GM18508 (cell line): ENCODE results near the gene RBPMS2.
"Not testable (repeated sequence)": the region's sequence is repeated elsewhere in the genome, so short reads cannot be mapped to it uniquely, and the experiment has no call there.

ENCODE experiments used
- ATAC-seq: cut with Tn5 transposase; IDR thresholded peaks from one replicate; pipeline ENCODE4 v1.9.1; 2021; ENCODE audit warnings: moderate number of reproducible peaks; ENCODE audit not compliant: insufficient read depth, unreplicated experiment

The RBPMS2 gene

DNA sequence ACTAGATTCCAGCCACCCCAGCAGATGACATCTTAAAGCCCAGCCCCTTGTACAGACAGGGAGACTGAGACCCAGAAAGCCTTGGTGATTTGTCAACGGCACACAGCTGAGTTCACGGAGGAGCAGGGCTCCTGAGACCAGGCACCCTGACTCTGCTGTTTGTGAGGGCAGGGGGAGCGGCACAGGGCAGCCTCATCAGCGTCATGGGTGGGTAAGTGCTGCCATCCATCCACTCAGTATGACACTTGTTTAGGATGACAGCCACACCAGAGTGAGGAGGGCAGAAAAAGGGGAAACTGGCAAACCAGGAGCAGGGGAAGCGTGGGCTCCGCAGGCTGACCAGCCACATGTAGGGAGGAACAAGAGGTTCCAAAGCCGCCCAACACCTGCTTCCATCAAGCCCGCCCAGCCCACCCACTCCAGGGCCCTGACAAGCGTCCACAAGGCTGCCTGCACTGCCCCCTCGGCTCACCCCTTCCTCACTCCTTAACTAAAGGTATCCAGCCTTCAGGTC is 19.9 kb downstream of the RBPMS2 start:
- ATAC-seq: no peak

DNA sequence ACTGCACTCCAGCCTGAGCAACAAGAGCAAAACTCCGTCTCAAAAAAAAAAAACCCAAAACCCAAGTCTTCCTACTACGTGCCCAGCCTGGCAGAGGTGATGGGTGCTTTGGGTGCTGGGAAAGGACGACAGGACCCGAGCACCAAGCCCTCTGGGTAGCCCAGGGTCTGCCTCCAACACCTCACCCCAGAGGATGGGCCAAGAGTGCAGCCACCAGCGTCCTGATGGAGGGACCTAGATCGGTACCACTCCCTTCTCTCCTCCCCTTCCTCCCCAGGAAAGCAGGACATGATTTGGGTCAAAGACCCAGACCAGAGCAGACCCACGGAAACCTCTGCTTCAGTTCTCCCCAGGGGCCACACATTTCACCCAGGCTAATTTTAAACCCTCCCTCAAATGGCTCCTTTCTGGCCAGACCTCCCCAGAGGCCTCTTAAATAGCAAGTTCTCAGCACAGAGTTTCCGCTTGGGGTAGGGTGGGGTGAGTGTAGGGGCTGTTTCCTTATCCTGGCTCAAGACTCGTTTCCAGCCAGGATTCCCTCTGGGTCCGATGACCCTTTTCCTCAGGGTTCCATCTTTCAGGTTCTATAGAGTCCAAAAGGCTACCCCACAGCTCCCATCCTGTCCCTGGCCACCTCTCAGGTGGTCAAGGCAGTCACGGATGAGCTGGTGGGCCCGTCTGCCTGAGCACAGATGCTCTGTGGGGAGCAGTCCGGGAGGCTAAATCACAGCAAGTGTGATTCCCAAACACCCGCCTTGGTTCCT is 20.5 kb downstream of the RBPMS2 start:
- no peak for ATAC-seq

DNA sequence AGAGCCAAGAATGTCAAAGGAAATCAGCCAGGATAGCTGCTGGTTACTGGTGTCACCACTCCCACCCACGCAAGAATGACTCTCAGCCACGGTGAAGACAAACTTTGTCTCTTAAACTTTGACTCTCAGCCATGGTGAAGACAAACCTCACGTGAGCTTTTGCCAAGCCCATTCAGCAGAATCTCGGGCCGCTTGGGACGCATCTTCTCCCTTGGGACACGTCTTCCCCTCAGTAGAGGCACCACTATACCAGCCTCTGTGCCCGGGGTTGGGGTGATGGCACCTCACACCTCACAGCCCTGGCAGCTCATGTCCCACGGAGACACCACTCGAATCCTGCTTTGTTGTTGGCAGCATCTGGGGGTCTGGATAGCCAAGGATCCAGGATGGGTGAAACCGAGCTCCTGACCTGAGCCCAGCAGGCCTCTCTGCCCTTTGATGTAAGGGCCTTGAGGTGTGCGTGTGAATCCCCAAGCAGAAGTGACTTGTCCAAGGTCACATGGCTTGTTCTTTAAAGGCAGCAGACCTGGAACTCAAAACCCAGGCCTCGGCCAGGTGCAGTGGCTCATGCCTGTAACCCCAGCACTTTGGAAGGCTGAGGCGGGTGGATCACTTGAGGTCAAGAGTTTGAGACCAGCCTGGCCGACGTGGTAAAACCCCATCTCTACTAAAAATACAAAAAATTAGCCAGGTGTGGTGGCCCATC is 21.8 kb downstream of the RBPMS2 start:
- no peak for ATAC-seq

DNA sequence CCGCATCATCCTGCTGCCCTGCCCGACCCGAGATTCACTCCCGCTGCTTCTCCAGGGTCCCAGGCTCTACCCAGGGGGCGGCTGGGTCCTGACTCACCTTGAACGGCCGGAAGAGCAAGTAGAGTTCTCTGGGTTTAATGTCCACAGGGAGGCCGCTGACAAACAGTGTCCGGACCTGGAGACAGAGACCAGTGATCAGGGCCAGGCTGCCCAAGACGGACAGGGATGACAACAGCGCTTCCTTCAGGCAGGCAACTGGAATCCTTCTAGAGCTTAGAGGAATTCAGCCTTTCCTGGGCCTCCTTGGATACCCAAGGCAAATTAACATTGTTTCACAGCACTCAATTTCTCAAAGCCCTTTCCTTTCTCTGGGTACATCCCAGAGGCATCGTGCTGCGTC is 23.9 kb downstream of the RBPMS2 start:
- ATAC-seq: no peak

DNA sequence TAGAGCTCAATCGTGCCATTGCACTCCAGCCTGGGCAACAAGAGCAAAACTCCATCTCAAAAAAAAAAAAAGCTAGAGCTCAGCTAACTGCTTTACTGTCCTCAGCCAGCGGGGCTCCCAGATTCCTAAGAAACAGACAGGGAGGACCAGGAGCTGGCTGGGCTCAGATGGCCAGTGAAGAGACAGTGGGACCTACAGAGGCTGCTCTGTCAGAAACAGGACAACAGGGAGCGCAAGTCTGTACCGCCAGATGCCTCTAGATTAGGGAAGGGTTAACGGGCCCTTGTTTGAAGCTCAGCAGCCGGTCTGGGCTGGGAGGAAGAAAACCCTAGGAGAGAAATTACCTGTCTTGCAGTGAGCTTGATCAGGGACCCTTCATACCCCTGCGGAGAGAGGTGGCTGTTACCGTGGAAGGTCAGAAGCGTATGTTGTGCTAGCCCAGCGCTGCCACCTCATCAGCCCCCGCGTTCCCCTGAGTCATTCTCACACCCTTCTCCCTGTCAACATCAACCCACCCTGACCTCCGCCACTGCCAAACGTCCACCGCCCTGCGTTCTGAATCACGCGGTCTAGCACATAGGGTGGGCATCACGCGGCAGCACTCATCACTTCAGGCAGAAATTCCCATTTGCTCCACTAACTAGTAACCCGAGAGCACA is 25.3 kb downstream of the RBPMS2 start:
- ATAC-seq: no peak

DNA sequence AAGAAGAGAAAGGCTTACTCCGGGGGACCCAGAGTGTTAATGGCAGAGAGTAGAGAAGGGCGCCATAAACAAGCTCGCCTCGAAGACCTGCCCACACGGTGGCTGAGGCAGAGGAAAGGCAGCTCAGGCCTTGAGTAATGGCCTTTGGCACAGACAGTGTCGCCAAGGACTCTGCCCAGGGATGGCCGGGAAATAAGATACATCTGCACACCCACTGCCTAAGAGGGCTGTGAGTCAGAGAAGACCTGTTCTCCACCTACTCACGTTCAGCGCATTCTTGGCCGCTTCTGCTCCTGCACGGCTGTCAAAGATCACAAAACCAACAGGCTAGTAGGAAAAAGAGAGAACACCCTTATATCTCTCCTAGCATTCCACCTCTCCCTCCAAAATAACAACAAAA is 26.2 kb downstream of the RBPMS2 start:
- ATAC-seq: no peak

DNA sequence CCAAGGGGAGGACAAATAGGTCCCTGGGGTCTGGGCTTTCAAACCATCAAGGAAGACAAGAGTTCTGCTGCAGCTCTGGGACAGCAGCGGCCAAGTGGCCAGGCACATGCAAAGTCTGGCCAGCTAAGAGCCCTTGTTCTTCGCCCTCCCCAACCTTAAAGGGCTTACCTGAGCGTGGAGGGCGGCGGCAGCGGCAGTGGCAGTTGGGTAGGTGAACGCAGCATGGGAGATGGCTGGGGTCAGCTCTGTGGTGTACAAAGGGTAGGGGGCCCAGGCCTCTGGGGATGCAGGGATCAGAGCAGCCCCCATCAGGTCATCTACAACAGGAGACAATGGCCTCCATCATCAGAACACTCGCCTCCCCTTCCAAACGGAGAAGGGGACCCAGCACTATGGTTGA is 27.1 kb downstream of the RBPMS2 start:
- no peak for ATAC-seq

DNA sequence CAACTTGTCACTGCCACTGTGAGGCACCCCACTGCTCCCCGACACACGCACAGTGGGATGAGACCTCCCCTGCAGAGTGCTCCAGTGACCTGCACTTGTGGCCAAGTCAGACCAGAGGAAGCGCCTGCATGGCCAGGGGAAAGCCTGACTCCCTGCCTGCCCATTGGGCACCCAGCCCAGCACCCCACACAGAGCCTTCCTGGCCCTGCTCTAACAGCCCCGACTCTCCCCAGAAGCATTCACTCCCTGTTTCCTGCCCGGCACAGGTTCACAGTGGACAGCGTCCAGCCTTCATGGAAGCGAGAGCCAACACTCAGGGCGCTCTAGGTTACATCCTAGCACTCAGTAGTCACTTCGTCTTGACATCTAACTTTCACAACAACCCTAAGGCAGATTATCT is 27.8 kb downstream of the RBPMS2 start:
- ATAC-seq: no peak

DNA sequence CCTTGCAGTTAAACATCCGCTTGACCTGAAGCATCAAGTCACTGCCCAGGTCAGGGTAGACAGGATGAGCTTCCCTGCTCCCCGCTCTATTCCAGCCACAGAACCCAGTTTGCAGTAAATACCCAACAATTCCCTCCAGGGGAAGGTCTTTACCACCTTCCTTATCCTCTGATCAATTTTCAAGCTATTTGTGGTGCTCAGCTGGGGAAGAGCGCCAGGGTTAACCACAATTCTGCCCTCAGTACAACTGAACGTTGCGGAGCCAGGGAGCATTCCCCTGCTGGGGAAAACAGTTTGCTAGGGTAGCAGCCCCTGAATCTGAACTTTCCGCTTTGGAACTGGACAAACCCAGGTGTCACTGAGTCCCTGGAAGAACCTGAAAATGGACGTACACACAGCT is 28.5 kb downstream of the RBPMS2 start:
- ATAC-seq: no peak

DNA sequence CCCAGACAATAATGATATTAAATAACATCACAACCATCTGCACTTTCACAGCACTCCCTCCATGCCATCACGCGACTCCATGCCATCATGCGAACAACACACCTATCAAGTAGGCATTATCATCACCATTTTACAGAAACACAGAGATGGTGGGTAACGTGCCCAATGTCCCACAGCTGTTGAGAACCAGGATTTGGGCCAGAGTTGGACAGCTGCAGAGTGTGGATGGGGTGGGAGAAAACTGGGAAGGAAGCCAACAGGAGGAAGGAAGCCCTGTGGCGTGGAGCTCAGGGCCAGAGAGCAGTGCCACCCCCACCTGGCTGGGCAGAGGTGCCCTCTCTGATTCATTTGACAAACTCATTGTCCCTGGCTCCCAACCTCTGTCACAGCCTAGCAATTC is 29.0 kb downstream of the RBPMS2 start:
- no peak for ATAC-seq

DNA sequence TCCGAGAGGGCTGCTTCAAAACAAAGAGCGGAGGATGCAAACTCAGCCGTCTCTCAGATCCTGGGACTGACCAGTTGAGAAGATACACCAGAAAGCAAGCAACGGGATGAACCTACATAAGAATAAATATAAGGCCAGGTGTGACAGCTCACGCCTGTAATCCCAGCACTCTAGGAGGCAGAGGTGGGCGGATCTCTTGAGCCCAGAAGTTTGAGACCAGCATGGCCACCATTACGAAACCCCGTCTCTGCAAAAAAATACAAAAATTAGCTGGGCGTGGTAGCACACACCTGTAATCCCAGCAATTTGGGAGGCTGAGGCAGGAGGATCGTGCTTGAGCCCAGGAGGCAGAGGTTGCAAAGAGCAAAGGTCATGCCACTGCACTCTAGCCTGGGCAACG is 31.7 kb downstream of the RBPMS2 start:
- no peak for ATAC-seq

DNA sequence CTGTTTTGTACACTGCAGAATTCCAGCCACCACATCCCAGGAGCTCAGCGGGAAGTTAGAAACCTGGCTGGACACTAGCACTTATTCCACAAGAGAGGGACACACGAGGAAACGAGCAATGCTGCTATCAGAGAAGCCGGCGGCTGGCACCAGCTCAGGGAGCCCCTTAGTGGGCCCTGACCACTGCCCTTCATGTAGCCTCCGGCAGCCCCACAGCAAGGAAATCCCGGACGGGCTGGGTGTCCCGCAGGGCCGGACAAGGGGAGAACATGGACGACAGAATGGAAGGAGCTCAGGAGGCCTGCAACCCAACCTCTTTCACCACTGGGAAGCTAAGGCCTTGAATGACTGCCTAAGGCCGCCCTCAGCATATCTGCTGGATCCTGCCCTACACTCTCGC is 32.5 kb downstream of the RBPMS2 start:
- no peak for ATAC-seq

DNA sequence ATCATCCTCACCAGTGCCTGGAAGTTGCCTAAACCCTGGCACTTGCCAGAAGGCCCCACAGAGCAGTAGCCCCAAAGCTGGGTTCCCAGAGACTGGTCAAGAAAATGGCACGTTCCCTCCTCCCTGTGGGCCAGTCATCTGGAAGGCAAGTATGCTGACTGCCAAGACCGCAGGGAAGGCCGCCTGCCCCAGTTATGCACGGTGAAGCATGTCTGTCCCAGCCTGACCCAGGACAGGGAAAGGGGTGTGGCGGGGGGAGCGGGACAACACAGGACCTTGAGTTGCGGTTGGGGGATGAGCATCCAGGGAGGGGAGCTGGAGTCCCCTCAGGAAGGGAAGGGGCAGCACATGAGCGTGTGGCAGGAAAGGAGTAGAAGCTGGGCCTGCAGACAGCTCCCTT is 33.0 kb downstream of the RBPMS2 start:
- ATAC-seq: no peak

DNA sequence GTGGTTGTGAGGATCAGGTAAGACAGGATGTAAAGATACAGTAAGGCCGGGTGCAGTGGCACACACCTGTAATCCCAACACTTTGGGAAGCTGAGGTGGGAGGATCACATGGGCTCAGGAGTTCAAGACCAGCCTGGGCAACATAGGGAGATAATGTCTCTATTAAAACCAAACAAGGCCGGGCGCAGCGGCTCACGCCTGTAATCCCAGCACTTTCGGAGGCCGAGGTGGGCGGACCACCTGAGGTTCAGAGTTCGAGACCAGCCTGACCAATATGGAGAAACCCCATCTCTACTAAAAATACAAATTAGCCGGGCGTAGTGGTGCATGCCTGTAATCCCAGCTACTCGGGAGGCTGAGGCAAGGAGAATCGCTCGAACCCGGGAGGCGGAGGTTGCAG is 33.7 kb downstream of the RBPMS2 start:
- ATAC-seq: not testable (repeated sequence)

DNA sequence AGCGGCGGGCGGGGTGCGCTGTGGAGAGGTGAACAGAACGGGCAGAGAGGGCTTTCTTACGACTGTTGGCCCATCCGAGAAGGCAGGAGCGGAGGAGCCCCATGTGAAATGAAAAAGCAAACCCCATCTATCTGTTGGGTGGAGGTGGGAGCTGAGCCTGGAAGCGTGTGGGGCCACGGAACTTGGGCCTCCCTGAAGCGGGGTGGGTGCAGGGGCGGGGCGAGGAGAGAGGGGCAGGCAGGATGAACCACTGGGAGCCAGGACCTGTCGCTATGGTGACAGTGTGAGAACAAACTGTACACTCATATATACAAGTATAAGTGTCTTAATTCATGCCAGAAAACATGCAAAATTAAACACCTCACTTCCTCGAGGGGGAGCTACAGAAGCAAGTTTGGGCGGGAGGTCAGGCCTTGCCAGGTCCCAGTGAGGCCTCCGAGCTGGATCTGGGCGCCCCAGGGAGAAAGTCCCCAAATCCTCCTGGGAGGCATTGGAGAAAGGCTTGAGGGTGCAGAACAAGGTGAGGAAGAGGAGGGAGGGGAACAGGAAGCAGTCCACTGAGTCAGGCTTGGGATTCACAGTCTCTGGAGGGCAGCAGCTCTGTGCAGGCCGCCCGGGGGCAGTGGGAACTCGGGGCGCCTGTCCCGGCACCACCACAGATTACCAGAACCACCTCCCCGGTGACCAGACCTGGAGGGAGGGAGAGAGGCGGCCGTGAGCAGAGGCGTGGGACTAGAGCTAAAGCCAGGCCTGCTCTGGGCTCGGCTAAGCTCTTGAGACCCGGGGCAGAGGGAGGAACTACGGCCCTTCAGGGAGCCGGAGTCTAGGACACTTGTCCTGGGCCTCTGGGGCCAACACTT is 34.8 kb downstream of the RBPMS2 start:
- ATAC-seq: no peak

DNA sequence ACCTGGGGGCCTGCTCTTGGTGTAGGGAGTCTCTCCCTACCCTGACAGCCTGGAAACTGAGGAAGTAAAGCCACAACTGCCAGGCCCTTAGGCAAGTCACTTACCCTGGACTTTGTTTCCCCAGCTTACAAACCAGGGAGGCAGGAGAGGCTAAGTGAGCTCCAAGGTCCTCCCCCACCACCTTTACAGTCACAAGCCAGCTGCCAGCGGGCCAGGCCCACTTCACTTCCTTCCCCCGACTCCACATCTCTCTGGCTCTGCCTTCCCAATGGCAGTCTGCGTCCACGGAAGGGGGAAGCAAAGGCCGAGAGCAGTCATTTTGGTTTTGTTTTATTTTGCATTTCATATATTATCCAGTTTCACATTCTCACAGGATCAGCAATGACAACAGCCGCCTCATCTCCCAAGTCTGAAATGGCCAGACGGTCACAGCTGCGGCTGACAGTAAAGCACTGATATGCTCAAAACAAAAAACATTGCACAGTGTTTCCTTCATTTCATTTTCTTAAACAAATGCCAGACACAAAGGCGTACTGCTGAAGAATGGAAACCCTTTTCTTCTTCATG is 35.7 kb downstream of the RBPMS2 start:
- no peak for ATAC-seq

DNA sequence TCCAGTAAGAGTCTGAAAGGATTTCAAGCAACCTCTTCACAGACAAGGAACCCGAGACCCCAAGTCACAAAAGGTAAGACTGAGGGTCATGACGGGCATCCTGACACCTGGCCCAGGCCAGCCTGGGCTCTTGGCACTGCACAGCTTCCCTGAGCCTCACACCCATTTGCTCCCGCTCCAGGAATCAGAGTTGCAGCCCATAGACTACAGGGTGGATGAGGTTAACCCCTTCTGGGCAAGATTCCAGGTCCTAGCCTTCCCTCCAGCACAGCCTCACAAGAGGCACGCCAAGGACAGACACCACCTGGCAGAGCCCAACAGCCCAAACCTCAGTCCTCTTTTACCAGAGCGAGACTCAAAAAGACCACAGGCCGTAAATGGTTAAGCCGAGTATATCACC is 36.2 kb downstream of the RBPMS2 start:
- ATAC-seq: no peak

DNA sequence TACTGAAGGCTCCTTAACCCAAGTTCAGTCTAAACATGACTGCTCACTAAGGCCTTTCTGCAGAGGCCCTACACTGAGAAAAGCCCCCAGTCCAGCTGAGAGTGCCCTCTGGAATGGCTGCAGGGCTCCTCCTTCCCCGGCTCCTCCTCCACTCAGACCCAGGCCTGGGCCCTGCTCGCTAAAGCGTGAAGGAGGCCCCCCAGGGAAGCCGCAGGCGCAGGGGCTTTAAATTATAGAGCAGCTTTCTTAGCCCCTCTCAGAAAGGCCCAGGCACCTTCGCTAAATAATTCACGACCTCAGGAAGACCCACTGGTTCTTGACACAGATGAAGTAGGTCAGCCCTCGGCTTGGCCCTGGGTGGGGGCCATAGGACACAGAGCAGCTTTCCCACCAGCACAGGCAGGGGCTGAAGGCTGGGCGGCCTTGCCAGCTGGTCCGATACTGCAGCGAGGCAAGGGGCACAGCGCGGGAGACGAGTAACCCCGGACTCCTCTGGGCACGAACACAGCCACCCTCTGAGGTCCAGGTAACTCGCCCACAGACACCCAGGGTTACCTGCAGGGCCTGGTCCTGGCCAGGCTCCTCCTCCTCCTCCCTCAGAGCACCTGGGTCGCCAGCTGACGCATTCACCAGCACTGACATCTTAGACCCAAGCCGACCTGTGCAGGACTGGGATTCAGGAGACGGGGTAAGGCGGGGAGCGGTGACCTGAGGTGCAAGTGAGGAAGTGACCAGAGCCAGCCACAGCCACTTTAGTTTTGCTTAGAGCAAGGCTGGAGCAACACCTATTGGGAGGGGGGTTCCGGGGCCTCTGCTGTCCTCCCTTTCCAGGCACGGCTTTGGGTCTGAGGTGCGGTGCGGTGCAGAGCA is 36.9 kb downstream of the RBPMS2 start:
- ATAC-seq: no peak

DNA sequence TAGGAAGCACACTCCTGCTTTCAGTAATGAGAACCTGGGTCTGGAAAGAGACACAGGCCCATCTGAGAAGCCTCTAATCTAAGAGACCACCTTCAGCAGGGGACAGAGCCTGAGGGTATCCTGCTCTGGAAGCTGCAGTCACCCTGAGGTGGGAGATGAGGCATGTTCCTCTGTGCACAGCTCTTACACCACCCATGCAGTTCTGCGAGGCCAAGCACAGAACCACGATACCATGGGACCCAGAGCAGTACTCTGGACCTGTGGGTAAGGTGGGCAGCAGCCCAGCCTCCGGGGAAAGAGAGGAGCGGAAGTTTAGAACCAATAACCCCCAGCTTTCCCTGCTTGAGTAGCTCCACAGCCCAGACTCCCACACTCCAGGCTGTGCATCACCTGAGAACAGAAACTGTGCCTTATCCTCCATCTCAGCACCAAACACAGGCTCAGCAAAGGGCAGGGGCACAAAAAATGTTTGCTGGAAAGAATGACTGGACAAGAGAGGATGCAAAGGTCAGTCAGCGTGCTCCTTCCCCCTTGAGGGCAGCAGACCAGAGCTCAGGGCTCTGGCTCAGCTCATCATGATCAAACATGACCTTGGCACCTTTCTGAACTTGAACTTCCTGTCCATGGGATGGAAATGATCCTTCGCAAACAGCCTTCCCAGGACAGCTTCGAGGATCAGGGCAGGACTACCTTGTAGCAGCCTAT is 43.1 kb downstream of the RBPMS2 start:
- ATAC-seq: no peak
